GM18526 (cell line): ENCODE data around the gene CCNDBP1.

Experiments
- POLR2A ChIP-seq: IDR thresholded peaks from 3 replicates; pipeline ENCODE4 v1.6.1; 2011; ENCODE audit not compliant: insufficient read length; ENCODE audit errors: extremely low read depth

The CCNDBP1 gene

DNA sequence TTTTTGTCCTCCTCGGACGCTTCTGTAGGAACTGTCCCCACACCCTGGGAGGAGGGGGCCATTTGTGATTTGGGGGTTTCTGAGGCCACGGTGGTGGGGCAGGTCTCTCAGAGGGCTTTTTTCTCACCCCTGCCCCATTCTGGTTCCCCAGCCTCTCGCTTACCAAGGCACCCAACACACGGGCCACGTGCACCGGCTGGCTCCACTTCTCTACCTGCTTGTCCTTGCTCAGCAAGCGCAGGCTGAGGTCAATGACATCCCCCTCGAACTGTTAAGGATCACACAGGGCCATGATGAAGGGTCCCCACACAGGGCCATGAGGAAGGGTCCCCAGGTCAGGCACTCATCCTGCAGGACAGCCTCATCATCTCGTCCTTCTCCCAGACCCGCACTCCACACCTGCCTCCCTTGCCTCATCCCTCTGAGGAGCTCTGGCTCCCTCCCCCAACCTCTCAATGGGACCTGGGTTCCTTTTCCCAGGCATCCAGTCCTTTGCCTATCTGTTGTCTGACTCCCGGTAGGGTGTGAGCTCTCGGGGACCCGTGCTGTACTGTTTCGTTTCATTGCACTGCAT lies 25.1 kb downstream of the CCNDBP1 start:
- TF ChIP-seq POLR2A, result no peak

DNA sequence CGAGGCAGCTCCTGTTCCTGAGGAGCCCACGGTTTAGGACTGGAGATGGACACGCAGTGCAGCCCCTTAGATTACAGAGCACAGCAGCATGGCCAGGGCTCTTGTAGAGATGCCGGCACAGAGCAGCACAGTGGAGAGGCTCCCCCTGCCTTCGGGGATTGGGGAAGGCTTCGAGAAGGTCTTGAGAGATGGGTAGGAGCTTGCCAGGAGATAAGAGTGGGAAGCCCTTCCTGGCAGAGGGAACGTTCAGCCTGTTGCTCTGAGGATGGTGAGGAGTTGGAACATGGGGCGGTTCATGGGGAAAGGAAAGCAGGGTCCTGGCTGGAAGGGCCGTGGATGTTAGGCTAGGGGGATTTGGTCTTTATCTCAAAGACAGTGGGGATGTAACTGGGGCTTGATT lies 25.6 kb downstream of the CCNDBP1 start:
- TF ChIP-seq POLR2A, result no peak

DNA sequence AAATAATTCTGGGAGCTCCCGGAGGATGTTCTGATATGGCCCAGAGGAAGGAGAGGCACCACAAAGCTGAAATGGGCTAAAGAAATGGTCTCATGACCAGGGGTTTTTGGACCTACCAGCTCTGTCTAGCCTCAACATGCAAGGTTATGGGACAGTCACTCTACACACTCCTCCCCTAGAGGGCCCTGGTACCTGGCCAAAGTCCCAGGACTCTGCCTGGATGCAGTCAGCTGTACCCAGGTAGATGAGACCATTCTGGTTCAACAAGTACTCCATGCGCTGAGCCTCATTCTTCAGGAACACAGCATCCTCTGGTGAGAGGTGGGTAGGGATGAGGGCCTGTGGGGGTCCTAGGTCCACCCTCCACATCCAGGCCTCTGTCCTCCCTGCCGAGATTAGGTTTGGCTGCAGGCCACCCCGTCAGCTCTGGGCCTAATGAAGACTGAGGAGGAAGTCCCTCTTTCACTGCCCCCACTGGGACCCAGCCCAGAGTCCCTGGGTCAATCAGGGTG lies 26.1 kb downstream of the CCNDBP1 start:
- no peak for TF ChIP-seq POLR2A

DNA sequence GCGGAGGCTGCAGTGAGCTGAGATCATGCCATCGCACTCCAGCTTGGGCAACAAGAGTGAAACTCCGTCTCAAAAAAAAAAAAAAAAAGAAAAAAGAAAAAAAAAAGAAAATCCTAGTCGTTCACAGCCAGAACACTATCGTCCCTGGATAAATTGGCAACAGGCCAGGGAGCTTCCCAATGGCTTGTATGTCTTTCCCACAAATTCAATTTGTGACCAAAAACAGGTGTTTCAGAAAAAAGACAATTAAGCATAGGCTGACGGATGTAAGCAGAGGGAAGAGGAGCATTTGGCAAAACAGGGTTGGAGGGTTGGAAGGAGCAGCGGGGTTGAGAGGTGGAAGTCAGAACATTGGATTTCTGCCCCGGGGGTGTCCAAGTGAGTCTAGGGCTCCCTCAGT lies 27.1 kb downstream of the CCNDBP1 start:
- no peak for TF ChIP-seq POLR2A

DNA sequence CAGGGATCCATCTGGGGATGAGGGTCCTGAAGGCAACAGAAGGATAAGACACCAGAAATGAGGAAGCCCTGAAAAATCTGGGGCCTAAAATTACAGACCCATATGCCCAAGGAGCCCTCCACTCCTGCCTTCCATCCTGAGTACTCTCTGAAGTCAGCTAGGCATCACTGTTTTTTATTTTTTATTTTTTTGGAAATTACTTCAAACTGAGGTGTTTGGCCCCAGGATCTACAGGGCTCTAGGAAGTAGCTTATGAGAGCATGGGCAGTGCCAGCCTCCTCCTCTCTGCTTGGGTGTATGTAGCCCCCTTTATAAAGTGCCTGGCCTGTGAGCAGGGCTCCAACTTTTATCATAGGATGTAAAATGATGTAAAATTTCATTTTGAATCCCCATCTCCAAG lies 27.7 kb downstream of the CCNDBP1 start:
- TF ChIP-seq POLR2A, result no peak

DNA sequence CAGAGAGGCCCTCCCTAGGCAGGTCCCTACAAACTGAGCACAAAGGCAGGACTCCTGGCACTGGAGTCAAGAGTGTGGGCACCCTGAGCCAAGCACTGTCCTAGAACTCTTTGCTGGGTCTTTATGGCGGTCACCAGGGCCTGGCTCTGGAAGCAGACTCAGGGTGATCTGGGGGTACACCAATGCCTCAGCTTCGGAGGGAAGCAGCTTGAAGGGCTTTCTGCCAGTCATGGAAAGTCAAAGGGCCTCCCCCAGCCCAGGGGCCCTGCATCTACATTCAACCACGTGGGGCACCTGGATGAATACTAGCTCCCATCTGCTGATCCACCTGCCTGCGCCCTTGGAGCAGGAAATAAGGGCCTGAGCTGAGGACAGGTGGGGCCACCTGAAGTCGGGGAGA lies 28.3 kb downstream of the CCNDBP1 start:
- TF ChIP-seq POLR2A, result no peak

DNA sequence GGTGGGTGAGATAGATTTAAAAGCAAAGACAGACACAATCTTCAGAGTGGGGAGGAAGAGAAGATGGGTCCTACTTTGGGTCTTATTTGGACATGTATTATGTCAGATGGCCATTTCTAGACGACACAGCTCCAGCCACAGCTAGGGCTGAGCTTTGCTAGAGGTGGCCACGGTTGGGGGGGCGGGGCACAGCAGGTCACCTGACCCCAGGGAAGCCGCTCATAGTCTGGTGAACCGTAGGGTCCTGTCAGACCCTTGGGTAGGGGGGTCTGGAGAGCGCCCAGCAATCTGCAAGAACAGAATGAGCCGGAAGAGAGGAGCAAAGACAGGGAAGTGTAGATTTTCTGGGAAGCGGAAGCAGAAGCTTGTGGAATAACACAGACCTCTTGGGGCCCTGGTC lies 29.0 kb downstream of the CCNDBP1 start:
- TF ChIP-seq POLR2A, result no peak

DNA sequence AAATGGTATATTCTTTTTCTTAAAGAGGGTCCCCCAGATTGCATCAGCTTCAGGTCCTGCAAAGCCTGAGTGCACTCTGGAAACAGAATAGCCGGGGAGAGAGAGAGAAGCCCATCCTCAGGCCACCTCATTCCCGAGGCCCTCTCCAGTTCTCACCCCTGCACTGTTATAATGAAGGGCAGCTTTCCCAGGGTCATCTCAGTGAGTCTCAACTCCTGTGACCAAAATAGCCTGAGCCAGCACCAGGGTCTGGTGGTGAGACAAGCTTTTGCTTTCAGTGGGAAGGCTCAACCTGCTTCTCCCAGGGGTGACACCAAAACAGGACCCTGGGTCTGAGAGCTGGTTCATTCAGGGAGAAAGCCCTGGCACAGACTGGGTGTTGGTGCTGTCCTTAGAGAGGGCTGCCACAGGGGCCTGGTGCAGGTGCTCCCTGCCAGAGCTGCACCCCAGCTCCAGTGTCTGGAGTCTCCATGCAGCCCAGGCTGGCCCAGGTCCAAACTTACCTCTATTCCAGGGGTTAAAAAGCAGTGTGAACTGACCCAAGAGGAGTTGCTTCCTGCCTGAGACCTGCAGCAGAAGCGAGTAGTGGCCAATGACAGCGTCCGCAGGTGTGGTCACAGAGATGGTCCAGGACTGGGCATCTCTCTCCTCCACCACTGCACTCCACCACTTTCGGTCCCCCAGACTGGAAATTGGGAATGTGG lies 29.5 kb downstream of the CCNDBP1 start:
- no peak for TF ChIP-seq POLR2A

DNA sequence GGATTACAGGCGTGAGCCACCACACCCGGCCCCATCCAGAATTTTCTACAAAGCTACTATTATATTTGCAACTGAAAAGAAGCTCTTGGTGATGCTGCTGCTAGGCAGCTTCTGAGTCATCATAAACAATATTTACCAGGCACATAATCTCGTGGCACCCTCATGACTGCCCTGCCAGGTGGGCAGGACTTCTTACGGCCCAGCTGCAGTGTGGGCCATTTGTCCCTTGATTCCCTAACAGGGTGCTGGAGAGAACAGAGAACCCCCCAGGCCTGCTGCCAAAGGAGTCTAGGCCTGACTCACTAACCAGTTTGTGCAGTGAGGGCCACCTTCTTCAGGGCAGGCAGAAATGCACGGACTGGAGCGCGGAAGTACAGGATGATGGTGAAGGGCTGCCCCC lies 30.8 kb downstream of the CCNDBP1 start:
- TF ChIP-seq POLR2A, result no peak

DNA sequence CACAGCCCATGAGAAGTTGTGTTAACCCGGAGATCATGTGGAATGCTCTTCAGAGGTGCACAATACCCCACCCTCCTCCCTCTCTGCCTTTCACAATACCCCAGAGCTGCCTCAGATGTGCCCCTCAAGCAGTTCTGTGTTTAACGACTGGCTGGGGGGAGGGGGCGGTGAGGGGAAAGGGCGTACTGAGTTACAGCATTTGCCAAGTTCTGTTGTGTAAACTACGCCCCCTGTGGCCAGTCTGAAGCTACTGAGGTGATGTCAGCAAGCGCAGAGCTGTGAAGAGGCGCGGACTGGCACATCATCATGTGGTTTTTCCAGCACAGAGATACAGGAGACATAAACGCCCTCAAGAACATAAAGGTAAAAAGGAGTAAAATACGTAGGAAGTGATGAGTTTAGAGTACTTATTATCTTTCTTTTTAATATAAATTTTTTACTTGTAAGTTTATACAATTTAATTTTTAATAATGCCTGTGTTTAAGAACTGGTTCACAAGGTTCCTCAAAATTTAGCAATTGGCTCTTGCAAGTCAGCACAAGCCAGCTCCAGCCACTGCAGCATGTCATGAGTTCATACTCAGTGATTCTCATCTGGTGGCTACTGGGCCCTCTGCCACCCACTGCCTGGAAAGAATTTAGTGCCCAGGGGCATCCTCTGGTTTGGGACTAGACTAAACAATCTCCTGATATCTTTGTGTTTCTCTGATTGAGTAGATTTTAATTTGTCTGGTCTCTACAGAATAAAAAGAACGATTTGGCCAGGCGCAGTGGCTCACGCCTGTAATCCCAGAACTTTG lies 33.9 kb downstream of the CCNDBP1 start:
- no peak for TF ChIP-seq POLR2A

DNA sequence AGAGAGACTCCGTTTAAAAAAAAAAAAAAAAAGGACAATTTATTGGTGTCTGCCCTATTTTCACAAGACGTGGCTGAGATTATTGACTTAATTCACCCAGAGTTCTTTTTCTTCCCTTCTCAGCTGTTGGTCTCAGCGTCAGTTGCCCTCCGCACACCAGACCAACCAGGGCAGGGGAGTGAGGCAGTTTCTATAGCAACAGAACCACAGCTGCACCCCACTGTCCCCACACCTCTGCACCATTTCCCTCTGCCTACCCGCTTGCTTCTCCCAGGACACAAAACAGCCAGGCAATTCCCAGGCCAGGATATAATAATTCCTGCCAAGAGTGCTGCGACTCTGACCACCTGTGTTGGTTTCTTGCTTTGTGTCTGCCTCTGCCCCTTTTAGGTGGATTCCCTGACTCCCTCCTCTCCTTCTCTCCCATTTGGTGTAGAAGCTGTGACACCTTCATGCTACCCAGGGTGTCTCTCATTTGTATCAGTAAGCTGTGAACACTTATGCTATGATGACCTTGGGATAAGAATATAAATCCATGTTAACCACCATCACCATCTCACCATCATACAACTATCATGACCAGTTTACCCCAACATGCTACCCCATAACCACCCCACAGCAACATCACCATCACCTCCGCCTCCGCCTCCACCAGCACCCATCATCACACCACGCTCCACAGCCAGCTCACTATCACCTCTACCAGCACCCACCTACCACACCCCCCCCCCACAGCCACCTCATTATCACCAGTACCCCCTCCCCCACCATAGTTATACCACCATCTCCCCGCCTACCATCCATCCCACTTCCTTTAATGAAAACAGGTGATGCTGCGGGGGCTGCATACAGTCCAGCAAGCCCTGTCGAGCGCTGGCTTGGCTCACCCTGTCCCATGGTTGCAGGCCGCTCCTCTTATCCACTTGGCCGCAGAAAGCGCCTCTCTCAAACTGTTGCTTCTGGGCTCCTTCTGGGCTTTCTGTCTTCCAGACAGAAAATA lies 35.0 kb downstream of the CCNDBP1 start:
- no peak for TF ChIP-seq POLR2A

DNA sequence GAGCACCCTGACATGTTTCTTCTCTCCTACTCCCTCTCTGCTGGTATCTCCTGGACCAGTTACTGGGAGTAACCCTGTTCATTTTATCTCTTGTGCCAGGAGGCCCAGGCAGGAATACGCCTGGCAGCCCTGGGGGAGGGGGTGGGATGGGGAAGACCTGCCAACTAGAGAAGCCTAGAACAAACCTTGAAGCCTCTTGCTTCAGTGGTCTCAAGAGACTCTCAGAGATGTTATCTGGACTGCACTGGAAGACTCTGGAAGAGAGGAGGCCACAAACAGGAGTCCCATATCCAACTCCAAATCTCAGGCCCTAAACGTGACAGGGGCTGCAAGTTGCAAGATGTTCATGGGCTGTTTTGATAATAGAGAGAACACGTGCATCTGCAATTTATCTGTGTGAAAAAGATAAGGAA lies 35.8 kb downstream of the CCNDBP1 start, which contains the start of gene EPB42:
Gene EPB42, minus strand, starts transcription at position 28 of the 413 bp plus-strand sequence. CDS start 193 bp downstream, outside the sequence.
- TF ChIP-seq POLR2A, result no peak

DNA sequence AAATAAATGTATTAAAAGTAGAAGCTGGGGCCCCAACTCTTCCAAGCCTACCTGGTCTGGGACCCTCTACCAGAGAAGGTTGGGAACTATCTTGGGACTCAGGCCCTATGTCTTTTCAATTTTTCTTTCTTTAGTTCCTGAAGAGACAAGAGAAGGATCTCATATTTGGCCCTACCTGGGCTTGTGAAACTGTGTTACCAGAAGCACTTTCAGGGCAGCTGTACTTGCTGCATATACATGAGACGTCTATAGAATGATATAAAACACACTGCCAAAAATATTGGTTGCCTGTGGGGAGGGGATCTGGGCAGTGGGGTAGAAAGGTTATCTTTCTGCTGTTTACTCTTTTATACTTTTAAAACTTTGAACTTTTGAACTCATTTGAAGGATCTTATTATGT lies 36.2 kb downstream of the CCNDBP1 start:
- TF ChIP-seq POLR2A, result no peak

DNA sequence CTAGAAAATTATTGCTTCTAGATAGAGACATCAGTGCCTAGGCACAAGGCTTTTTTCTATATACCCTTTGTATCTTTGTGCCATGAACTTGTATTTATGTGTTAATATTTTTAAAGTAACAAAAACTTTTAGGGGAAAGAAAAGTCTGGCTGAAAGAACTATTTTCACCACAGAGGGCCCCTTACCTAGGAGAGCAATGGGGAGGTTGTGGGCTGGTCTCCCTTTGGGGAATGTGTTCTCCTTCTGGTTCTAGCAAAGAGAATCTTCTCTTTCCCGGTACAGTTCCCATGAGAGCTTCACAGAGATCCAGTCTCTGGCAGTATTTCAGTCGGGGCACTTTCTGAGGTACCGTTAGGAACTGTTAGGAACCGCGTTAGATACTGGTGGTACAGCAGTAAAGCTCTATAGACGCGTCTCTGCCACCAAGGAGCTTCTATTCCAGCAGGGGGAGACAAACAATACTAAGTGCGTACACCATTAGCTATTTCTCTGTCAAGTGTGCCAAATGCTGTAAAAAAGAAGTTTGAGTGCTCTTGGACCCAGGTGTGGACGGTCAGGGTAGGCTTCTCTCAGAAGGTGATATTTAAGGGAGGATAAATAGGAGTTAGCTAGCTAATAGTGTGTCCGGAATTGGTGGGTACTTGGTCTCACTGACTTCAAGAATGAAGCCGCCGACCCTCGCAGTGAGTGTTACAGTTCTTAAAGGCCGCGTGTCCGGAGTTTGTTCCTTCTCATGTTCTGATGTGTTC lies 40.2 kb downstream of the CCNDBP1 start:
- TF ChIP-seq POLR2A, result no peak
